ENCODE measurements around the gene WDR64.
"Not testable (repeated sequence)": the region's sequence is repeated elsewhere in the genome, so short reads cannot be mapped to it uniquely, and the experiment has no call there.

Gene WDR64

GRCh38 chr1:241696172-241696814 lies 44.2 kb downstream of the WDR64 start:
- H3K27ac ChIP-seq = no peak overlapping the region

DNA sequence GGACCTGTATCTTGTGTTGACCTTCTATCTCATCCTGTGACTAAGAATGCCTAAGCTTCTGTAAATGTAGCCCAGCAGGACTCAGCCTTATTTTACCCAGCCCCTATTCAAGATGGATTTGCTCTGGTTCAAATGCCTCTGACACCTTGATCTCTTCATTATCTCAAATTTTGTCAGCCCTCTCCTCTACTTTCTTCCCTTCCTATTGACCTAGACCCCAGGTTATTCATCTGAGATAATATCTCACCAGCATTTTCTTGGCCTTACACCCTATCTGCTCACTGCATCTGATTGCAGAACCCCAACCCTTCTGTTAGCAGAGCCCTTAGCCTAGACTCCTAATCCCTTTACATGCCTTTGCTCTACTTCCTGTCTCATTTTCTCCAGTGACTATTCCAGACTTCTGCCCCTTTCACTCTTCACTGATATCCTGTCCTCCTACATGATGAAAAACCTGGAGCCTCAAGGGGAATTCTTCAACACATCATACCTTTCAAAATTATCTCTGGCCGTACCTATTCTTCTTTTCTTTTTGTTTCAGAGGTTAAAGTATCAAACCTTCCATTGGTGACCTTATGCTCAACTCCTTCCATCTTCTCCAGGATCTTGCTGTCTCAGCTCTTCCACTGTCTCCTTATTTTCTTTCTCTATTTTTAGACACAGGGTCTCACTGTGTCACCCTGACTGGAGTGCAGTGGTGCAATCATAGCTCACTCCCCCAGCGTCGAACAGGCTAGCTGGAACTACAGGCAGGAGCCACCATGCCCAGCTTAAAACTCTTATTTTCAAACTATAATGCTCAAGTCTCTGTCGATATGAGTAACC lies 44.9 kb downstream of the WDR64 start:
- no peak overlapping the region for H3K27ac ChIP-seq
- TF ChIP-seq, protein P1, sequence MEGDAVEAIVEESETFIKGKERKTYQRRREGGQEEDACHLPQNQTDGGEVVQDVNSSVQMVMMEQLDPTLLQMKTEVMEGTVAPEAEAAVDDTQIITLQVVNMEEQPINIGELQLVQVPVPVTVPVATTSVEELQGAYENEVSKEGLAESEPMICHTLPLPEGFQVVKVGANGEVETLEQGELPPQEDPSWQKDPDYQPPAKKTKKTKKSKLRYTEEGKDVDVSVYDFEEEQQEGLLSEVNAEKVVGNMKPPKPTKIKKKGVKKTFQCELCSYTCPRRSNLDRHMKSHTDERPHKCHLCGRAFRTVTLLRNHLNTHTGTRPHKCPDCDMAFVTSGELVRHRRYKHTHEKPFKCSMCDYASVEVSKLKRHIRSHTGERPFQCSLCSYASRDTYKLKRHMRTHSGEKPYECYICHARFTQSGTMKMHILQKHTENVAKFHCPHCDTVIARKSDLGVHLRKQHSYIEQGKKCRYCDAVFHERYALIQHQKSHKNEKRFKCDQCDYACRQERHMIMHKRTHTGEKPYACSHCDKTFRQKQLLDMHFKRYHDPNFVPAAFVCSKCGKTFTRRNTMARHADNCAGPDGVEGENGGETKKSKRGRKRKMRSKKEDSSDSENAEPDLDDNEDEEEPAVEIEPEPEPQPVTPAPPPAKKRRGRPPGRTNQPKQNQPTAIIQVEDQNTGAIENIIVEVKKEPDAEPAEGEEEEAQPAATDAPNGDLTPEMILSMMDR (conservative IDR thresholded peaks at IDR 0.05) = no peak

More at GRCh38 chr1:241696172-241696814, 44.2 kb downstream of the WDR64 start:
- TF ChIP-seq, protein P1 (conservative IDR thresholded peaks at IDR 0.05) = no peak

GRCh38 chr1:241697640-241698018 lies 45.5 kb downstream of the WDR64 start:
- TF ChIP-seq, protein P1 (conservative IDR thresholded peaks at IDR 0.05) = no peak
- H3K27ac ChIP-seq = no peak overlapping the region

DNA sequence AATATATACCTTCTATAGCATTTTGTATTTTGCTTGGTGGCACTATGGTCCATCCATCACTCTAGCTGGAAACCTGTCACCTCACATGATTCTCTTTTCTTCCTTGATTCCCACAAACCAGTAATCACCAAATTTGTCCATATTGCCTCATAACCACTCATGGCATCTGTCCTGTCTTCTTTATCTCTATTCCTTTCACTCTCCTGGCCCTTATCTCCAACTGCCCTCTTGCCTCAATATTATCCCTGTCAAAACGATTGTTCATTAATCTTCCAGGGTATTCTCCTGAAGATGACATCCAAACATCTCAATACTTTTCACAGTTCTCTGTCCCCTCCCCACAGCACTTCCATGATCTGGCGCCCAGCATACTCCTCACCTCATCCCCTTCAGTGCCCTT lies 46.1 kb downstream of the WDR64 start:
- TF ChIP-seq, protein P1 (conservative IDR thresholded peaks at IDR 0.05) = no peak
- no peak overlapping the region for H3K27ac ChIP-seq

DNA sequence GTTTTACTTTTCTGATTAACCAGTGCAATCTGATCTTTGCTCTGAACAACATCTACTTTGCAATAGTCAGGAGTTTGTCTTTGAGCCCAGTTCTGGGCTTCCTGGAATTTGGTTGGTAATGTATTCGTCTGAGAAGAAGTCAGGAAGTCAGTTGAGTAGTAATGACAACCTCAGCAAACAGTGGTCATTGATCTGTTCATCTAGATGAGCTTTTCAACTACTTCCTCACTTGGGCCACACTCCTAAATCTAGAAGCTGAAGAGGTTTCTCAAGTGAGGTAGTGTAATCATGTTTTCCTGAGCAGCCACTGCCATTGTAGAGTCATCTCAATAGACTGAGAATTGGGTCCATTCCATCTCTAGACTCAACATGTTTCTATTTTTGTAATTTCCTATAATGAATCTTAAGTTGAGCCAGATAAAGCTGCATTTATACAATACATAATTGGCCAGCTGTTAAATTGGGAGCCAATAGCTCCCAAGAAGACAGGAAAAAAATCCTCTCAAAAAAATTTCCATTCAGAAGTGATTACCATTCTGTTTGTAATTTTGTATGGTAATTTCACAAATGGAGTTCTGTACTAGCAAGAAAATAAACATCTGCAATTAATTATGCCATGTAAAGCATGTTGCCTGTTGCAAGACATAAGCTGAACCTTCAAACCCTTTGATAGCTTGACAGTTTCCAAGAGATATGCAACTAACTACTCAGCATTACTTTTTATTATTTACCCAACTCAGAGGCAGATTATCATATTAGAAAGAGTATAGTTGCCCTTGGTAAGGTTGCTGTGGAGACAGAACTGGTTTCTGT lies 49.6 kb downstream of the WDR64 start:
- H3K27ac ChIP-seq = no peak overlapping the region
- TF ChIP-seq, protein P1 (conservative IDR thresholded peaks at IDR 0.05) = no peak

GRCh38 chr1:241702442-241703373 lies 50.6 kb downstream of the WDR64 start:
- TF ChIP-seq, protein P1 (conservative IDR thresholded peaks at IDR 0.05) = no peak
- no peak overlapping the region for H3K27ac ChIP-seq

DNA sequence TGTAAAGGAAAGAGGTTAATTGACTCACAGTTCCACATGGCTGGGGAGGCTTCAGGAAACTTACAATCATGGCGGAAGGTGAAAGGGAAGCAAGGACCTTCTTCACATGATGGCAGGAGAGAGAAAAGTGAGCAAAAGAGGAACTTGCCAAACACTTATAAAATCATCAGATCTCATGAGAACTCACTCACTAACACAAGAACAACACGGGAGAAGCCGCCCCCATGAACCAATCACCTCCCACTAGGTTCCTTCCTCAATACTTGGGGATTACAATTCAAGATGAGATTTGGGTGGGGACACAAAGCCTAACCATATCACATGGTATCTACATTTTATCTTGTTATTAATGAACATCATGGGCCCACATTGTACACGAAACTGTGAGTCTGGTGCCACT lies 51.7 kb downstream of the WDR64 start:
- H3K27ac ChIP-seq = not testable (repeated sequence)
